Thyroid gland (tissue), 4 donors: ENCODE data around the gene URB1.

Experiments
- CTCF ChIP-seq, 6 experiments: fragments of 200-600 bp in 3 of 6; fragments of 450-650 bp in 3 of 6; sonication (generic) in 3 of 6; IDR thresholded peaks; one replicate each; pipeline ENCODE4 v1.5.1; 2016 to 2019; ENCODE audit warnings: antibody characterized with exemption in 6 of 6, mild to moderate bottlenecking in 2 of 6, inconsistent platforms in 1 of 6, moderate library complexity in 1 of 6
- POLR2A ChIP-seq, 2 donors: fragments of 450-650 bp; IDR thresholded peaks; one replicate each; pipeline ENCODE4 v1.6.1; 2017; ENCODE audit warnings: antibody characterized with exemption in 2 of 2, mild to moderate bottlenecking in 2 of 2, moderate library complexity in 1 of 2

GRCh38 chr21:32320059-32320458, 72.8 kb downstream of the URB1 start:
- TF ChIP-seq CTCF (IDR thresholded peaks at IDR 0.05), result no peak
- TF ChIP-seq POLR2A (IDR thresholded peaks at IDR 0.05), result no peak
